HEK293 (cell line): ENCODE data around the gene OR5K2.

Experiments used
- KLF1 ChIP-seq: fragments of 450-650 bp; formaldehyde crosslinking; IDR thresholded peaks from 2 replicates; pipeline ENCODE4 v1.5.1; 2016; ENCODE audit warnings: missing biosample characterization, missing genetic modification characterization
- KLF10 ChIP-seq: fragments of 450-650 bp; IDR thresholded peaks from 2 replicates; pipeline ENCODE4 v1.5.1; 2018; ENCODE audit warnings: missing biosample characterization, mild to moderate bottlenecking, missing genetic modification characterization
- KLF7 ChIP-seq: fragments of 450-650 bp; formaldehyde crosslinking; IDR thresholded peaks from 2 replicates; pipeline ENCODE4 v1.5.1; 2016; ENCODE audit warnings: missing biosample characterization, missing genetic modification characterization, borderline replicate concordance
- SALL2 ChIP-seq: fragments of 450-650 bp; formaldehyde crosslinking; IDR thresholded peaks from 2 replicates; pipeline ENCODE4 v1.5.0; 2017; ENCODE audit warnings: missing biosample characterization, mild to moderate bottlenecking, missing genetic modification characterization, borderline replicate concordance
- SP7 ChIP-seq: fragments of 450-650 bp; formaldehyde crosslinking; IDR thresholded peaks from 2 replicates; pipeline ENCODE4 v1.5.1; 2016; ENCODE audit warnings: missing biosample characterization, missing genetic modification characterization
- TCF7L2 ChIP-seq: IDR thresholded peaks from 2 replicates; pipeline ENCODE4 v1.6.1; 2011; ENCODE audit warnings: low read depth, mild to moderate bottlenecking, inconsistent platforms, low read length, moderate library complexity, borderline replicate concordance
- ZBTB1 ChIP-seq: fragments of 450-650 bp; formaldehyde crosslinking; IDR thresholded peaks from 2 replicates; pipeline ENCODE4 v1.5.1; 2016; ENCODE audit warnings: missing biosample characterization, missing genetic modification characterization
- ZEB2 ChIP-seq: fragments of 450-650 bp; formaldehyde crosslinking; IDR thresholded peaks from 2 replicates; pipeline ENCODE4 v1.5.1; 2016; ENCODE audit warnings: missing biosample characterization, missing genetic modification characterization
- ZFP69B ChIP-seq: fragments of 450-650 bp; formaldehyde crosslinking; IDR thresholded peaks from 2 replicates; pipeline ENCODE4 v1.5.1; 2016; ENCODE audit warnings: missing biosample characterization, missing genetic modification characterization
- ZNF114 ChIP-seq: fragments of 450-650 bp; formaldehyde crosslinking; IDR thresholded peaks from 2 replicates; pipeline ENCODE4 v1.5.0; 2017; ENCODE audit warnings: missing biosample characterization, missing genetic modification characterization
- ZNF121 ChIP-seq: fragments of 450-650 bp; formaldehyde crosslinking; IDR thresholded peaks from 2 replicates; pipeline ENCODE4 v1.5.1; 2016; ENCODE audit warnings: missing biosample characterization, missing genetic modification characterization
- ZNF138 ChIP-seq: fragments of 450-650 bp; formaldehyde crosslinking; IDR thresholded peaks from 2 replicates; pipeline ENCODE4 v1.5.1; 2016; ENCODE audit warnings: missing biosample characterization, missing genetic modification characterization, borderline replicate concordance
- ZNF169 ChIP-seq: fragments of 450-650 bp; formaldehyde crosslinking; IDR thresholded peaks from 2 replicates; pipeline ENCODE4 v1.5.1; 2016; ENCODE audit warnings: missing biosample characterization, missing genetic modification characterization
- ZNF184 ChIP-seq: fragments of 450-650 bp; IDR thresholded peaks from 2 replicates; pipeline ENCODE4 v1.5.1; 2018; ENCODE audit warnings: missing biosample characterization, mild to moderate bottlenecking, missing genetic modification characterization
- ZNF223 ChIP-seq: fragments of 450-650 bp; formaldehyde crosslinking; IDR thresholded peaks from 2 replicates; pipeline ENCODE4 v1.5.1; 2016; ENCODE audit warnings: missing biosample characterization, missing genetic modification characterization
- ZNF248 ChIP-seq: fragments of 450-650 bp; formaldehyde crosslinking; IDR thresholded peaks from 2 replicates; pipeline ENCODE4 v1.5.1; 2017; ENCODE audit warnings: missing biosample characterization, missing genetic modification characterization
- ZNF280D ChIP-seq: fragments of 450-650 bp; formaldehyde crosslinking; IDR thresholded peaks from 2 replicates; pipeline ENCODE4 v1.5.1; 2016; ENCODE audit warnings: missing biosample characterization, missing genetic modification characterization
- ZNF426 ChIP-seq: fragments of 450-650 bp; formaldehyde crosslinking; IDR thresholded peaks from 2 replicates; pipeline ENCODE4 v1.5.1; 2017; ENCODE audit warnings: missing biosample characterization, missing genetic modification characterization, mild to moderate bottlenecking, inconsistent platforms, moderate library complexity
- ZNF433 ChIP-seq: fragments of 450-650 bp; formaldehyde crosslinking; IDR thresholded peaks from 2 replicates; pipeline ENCODE4 v1.5.1; 2016; ENCODE audit warnings: missing biosample characterization, missing genetic modification characterization, low read depth
- ZNF521 ChIP-seq: fragments of 450-650 bp; formaldehyde crosslinking; IDR thresholded peaks from 2 replicates; pipeline ENCODE4 v1.5.1; 2017; ENCODE audit warnings: missing biosample characterization, mild to moderate bottlenecking, missing genetic modification characterization
- ZNF585B ChIP-seq: fragments of 450-650 bp; formaldehyde crosslinking; IDR thresholded peaks from 2 replicates; pipeline ENCODE4 v1.5.1; 2016; ENCODE audit warnings: missing biosample characterization, missing genetic modification characterization
- ZNF768 ChIP-seq: fragments of 450-650 bp; formaldehyde crosslinking; IDR thresholded peaks from 2 replicates; pipeline ENCODE4 v1.5.1; 2018; ENCODE audit warnings: missing biosample characterization, mild to moderate bottlenecking, missing genetic modification characterization
- ZSCAN4 ChIP-seq: fragments of 450-650 bp; formaldehyde crosslinking; IDR thresholded peaks from 2 replicates; pipeline ENCODE4 v1.5.1; 2017; ENCODE audit warnings: missing biosample characterization, missing genetic modification characterization
- ZXDB ChIP-seq: fragments of 450-650 bp; formaldehyde crosslinking; IDR thresholded peaks from 2 replicates; pipeline ENCODE4 v1.5.1; 2016; ENCODE audit warnings: missing biosample characterization, missing genetic modification characterization
- TF ChIP-seq, protein P1 (sequence below): fragments of 450-650 bp; formaldehyde crosslinking; IDR thresholded peaks from 2 replicates; pipeline ENCODE4 v1.5.1; 2016; ENCODE audit warnings: missing biosample characterization, missing genetic modification characterization, low read depth
- TF ChIP-seq, protein P2 (sequence below): fragments of 450-650 bp; formaldehyde crosslinking; IDR thresholded peaks from 2 replicates; pipeline ENCODE4 v1.5.1; 2016; ENCODE audit warnings: missing biosample characterization, missing genetic modification characterization
- TF ChIP-seq, protein P3 (sequence below): fragments of 450-650 bp; formaldehyde crosslinking; IDR thresholded peaks from 2 replicates; pipeline ENCODE4 v1.5.1; 2017; ENCODE audit warnings: missing biosample characterization, missing genetic modification characterization
- TF ChIP-seq, protein P4 (sequence below): fragments of 450-650 bp; formaldehyde crosslinking; IDR thresholded peaks from 2 replicates; pipeline ENCODE4 v1.5.1; 2016; ENCODE audit warnings: missing biosample characterization, missing genetic modification characterization

The OR5K2 gene

DNA sequence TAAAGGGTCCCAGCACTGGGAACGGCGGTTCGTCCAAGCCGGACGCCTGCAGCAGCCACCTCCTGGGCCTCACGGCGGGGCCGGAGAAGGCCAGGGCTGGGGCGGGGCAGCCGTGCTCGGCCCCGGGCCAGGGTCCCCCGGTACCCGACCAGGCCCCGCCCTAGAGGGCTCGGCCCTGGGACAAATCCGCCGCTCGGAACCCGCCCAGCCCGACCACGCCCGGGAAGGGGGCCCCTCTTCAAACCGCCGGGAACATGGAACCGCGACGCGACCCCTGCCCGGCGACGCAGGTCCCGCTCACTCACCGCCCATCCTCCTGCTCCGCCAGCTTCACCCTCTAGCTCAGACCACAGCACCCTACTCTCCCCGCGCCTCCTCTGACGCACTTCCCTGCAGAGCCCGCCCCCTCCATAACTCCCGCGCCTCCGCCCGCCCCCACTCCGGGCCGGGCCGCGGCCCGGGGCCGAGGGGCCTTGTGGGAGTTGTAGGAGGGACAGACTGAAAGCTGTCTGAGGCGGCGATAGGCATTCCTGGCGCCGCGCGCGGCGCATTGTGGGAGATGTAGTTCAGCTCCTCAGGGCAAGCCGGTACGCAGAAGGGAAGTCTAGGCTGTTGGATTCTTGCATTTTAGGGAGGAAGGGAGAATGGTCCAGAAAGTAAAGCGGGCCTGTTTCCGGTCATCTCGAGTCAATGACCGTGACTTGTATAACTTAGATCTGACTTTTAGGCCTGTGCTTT is 25.2 kb downstream of the OR5K2 start, which contains the start of gene CLDND1 (continued):
- no peak for TF ChIP-seq SALL2 (tag by site-specific recombination)
- TF ChIP-seq ZNF433 (tag by site-specific recombination): no peak
- TF ChIP-seq ZNF184: no peak
- TF ChIP-seq KLF1 (tag by site-specific recombination): peak; percentile 86
- TF ChIP-seq ZNF585B: no peak
- TF ChIP-seq ZEB2 (tag by site-specific recombination): peak; percentile 40; the same call in 1 of the 2 replicates
- TF ChIP-seq KLF10: peak; percentile 53; the same call in 1 of the 2 replicates
- TF ChIP-seq ZXDB (tag by site-specific recombination): peak; percentile 46; the same call in 1 of the 2 replicates
- TF ChIP-seq ZNF223 (tag by site-specific recombination): no peak
- TF ChIP-seq ZNF521 (tag by site-specific recombination): no peak
- TF ChIP-seq ZFP69B (tag by site-specific recombination): no peak
- TF ChIP-seq, protein P1, sequence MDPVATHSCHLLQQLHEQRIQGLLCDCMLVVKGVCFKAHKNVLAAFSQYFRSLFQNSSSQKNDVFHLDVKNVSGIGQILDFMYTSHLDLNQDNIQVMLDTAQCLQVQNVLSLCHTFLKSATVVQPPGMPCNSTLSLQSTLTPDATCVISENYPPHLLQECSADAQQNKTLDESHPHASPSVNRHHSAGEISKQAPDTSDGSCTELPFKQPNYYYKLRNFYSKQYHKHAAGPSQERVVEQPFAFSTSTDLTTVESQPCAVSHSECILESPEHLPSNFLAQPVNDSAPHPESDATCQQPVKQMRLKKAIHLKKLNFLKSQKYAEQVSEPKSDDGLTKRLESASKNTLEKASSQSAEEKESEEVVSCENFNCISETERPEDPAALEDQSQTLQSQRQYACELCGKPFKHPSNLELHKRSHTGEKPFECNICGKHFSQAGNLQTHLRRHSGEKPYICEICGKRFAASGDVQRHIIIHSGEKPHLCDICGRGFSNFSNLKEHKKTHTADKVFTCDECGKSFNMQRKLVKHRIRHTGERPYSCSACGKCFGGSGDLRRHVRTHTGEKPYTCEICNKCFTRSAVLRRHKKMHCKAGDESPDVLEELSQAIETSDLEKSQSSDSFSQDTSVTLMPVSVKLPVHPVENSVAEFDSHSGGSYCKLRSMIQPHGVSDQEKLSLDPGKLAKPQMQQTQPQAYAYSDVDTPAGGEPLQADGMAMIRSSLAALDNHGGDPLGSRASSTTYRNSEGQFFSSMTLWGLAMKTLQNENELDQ (tag by site-specific recombination): no peak
- TF ChIP-seq ZNF169 (tag by site-specific recombination): no peak
- peak; percentile 47; the same call in 1 of the 2 replicates for TF ChIP-seq KLF7 (tag by site-specific recombination)
- no peak for TF ChIP-seq ZNF121 (tag by site-specific recombination)
- TF ChIP-seq SP7: peak; percentile 52; the same call in 1 of the 2 replicates
- no peak for TF ChIP-seq ZNF426
- TF ChIP-seq, protein P2, sequence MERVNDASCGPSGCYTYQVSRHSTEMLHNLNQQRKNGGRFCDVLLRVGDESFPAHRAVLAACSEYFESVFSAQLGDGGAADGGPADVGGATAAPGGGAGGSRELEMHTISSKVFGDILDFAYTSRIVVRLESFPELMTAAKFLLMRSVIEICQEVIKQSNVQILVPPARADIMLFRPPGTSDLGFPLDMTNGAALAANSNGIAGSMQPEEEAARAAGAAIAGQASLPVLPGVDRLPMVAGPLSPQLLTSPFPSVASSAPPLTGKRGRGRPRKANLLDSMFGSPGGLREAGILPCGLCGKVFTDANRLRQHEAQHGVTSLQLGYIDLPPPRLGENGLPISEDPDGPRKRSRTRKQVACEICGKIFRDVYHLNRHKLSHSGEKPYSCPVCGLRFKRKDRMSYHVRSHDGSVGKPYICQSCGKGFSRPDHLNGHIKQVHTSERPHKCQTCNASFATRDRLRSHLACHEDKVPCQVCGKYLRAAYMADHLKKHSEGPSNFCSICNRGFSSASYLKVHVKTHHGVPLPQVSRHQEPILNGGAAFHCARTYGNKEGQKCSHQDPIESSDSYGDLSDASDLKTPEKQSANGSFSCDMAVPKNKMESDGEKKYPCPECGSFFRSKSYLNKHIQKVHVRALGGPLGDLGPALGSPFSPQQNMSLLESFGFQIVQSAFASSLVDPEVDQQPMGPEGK (tag by site-specific recombination): peak; percentile 95
- TF ChIP-seq ZNF138 (tag by site-specific recombination): no peak
- no peak for TF ChIP-seq ZNF768
- TF ChIP-seq ZNF114 (tag by site-specific recombination): no peak
- TF ChIP-seq, protein P3, sequence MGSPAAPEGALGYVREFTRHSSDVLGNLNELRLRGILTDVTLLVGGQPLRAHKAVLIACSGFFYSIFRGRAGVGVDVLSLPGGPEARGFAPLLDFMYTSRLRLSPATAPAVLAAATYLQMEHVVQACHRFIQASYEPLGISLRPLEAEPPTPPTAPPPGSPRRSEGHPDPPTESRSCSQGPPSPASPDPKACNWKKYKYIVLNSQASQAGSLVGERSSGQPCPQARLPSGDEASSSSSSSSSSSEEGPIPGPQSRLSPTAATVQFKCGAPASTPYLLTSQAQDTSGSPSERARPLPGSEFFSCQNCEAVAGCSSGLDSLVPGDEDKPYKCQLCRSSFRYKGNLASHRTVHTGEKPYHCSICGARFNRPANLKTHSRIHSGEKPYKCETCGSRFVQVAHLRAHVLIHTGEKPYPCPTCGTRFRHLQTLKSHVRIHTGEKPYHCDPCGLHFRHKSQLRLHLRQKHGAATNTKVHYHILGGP: no peak
- no peak for TF ChIP-seq TCF7L2
- TF ChIP-seq ZSCAN4 (tag by site-specific recombination): no peak
- no peak for TF ChIP-seq ZBTB1
- TF ChIP-seq ZNF280D (tag by site-specific recombination): no peak
- no peak for TF ChIP-seq ZNF248 (tag by site-specific recombination)
- TF ChIP-seq, protein P4, sequence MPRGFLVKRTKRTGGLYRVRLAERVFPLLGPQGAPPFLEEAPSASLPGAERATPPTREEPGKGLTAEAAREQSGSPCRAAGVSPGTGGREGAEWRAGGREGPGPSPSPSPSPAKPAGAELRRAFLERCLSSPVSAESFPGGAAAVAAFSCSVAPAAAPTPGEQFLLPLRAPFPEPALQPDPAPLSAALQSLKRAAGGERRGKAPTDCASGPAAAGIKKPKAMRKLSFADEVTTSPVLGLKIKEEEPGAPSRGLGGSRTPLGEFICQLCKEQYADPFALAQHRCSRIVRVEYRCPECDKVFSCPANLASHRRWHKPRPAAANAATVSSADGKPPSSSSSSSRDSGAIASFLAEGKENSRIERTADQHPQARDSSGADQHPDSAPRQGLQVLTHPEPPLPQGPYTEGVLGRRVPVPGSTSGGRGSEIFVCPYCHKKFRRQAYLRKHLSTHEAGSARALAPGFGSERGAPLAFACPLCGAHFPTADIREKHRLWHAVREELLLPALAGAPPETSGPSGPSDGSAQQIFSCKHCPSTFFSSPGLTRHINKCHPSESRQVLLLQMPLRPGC: no peak
